Measurements from ENCODE around the gene SKOR2.
A peak's percentile ranks its signal among the peaks of the same experiment; 100 is the strongest.
"Not testable (repeated sequence)": the region's sequence is repeated elsewhere in the genome, so short reads cannot be mapped to it uniquely, and the experiment has no call there.

Gene SKOR2

GRCh38 chr18:47254341-47254939 is 3.0 kb upstream of the SKOR2 start:
- DNase-seq (ENCODE audit: low read depth), result no peak

DNA sequence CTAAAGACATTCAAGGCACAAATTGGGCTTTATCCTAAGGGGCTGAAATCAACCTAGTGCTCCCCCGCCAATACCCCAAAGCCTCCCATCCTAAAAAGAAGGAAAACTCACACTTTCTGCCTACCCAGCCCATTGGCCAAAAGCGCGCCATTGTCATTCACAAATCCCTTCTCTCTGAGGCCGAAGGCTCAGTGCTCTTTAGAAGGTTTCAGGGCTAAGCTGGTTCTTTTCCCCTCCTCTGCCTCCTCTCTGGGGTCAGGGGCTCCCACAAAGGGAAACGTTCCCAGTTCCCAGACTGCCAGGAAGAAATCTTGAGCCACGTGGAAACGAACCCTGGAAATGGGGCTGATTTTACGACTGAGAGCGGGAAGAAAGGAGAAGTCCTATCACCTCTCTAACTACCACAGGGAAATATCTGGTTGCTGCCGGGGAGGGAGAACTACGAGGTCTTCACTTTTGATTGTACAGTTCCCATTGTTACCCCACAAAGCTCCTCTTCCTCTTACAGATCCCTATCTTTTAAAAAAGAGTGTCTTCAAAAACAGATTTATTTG is 1.7 kb upstream of the SKOR2 start:
- DNase-seq (ENCODE audit: low read depth), result no peak

GRCh38 chr18:47250391-47251046 is 941 bp downstream of the SKOR2 start:
- no peak for DNase-seq (ENCODE audit: low read depth)

DNA sequence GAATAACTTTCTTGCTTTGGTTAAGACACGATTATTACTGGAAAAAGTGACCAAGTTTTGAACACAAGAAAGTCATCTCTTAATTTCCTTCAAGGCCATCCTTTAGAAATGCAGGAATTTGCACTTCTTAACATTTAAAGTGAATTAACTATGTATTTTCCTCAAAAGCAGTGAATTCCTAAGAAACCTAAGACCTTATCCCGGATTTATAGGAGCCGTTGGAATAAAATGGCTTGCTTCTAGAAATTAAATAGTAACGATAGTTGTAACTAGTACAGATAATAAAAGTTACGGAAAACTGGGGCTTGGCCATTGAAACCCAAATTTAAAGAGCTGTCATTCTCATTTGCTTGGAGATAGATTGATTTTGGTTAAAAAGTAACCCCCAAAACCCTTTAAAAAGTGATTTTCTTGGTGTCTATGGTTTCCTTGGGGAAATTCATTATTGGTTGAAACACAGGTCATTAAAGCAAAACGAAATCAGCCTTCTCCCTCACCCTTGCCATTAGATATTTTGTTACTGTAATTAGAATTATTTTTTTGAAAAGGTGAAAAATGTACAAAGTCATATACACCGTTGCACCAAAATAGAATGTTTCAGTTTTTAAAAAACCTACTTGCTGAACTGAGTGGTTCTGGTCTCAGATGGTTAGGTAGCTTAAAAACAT is 2.0 kb downstream of the SKOR2 start:
- DNase-seq (ENCODE audit: low read depth), result no peak

- no peak for DNase-seq (ENCODE audit: low read depth)
Measured at GRCh38 chr18:47248604-47249313, 2.7 kb downstream of the SKOR2 start.

DNA sequence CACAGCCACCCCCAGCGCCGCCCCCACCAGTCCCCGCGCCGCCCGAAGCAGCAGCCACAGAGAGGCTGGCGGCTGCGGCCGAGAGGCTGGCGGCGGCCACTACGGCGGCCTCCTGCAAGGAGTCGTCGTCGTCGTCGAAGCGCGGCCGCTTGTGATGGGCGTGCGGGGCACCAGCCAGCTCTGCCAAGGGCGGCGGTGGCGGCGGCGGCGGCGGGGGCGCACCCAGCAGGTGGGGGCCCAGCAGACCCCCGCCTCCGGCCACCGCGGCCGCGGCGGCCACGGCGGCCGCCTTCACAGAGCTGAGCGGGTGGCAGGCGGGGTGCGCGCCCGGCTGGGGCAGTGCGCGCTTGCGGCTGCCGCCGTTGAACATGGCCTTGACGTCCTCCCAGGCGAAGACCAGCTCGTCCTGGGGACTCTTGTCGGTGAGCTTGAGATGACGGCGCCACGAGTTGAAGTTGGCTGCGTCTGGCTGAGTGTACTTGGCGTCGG is 3.3 kb downstream of the SKOR2 start:
- no peak for DNase-seq (ENCODE audit: low read depth)

- DNase-seq (ENCODE audit: low read depth), result no peak
Measured at GRCh38 chr18:47247416-47248114, 3.9 kb downstream of the SKOR2 start.

DNA sequence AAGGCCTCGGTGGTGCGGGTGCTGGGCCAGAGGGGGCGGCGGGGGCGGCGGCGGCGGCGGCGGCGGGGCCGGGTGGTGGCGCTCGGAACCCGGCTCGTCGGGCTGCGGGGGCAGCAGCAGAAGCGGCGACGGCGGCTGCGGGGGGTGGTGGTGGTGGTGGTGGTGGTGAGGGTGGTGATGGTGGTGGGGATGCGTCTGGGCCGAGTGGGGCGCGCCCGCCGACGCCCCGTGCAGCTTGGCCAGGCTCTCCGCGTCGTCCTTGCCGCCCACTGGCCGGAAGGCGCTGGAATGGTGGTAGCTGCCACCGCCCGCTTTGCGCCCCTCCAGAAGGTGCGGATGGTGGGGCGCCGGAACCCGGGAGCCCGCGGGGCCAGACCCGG is 4.4 kb downstream of the SKOR2 start:
- no peak for DNase-seq (ENCODE audit: low read depth)

- DNase-seq (ENCODE audit: low read depth), result no peak
Measured at GRCh38 chr18:47246027-47246971, 5.2 kb downstream of the SKOR2 start.

- DNase-seq (ENCODE audit: low read depth), result no peak
Measured at GRCh38 chr18:47244086-47244485, 7.4 kb downstream of the SKOR2 start.

DNA sequence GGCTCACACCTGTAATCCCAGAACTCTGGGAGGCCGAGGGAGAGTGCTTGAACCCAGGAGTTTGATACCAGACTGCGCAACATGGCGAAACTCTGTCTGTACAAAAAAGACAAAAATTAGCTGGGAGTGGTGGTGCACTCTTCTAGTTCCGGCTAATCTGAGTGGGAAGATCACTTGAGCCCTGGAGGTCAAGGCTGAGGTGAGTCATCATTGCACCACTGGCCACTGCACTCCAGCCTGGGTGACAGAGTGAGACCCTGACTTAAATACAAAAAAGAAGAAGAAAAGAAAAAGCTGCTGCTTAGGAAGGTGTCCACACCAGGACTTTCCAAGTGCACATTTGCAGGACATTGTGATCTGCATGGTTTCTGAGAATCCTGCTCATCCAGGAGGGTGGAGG is 16.4 kb downstream of the SKOR2 start:
- no peak for DNase-seq (ENCODE audit: low read depth)

DNA sequence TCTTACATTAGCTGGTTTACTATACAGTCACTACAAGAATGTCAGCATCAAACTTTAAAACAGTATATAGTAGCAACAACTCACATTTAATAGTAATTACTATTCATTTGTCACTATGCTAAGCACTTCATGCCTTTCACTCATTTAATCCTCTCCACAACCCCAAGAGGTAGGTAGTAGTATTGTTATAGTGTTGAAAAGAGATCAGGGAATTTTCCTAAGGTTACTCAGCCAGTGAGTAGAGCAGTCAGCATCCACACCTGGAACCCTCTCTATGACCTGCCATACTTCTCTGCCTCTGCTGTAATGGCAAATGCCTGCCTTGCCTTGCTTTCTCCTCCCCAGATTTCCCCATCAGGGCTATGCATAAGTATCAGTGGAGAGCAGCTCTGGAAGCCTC is 24.8 kb downstream of the SKOR2 start:
- no peak for DNase-seq (ENCODE audit: low read depth)

GRCh38 chr18:47215554-47216138 is 35.8 kb downstream of the SKOR2 start:
- peak; percentile 8 for DNase-seq (ENCODE audit: low read depth)

DNA sequence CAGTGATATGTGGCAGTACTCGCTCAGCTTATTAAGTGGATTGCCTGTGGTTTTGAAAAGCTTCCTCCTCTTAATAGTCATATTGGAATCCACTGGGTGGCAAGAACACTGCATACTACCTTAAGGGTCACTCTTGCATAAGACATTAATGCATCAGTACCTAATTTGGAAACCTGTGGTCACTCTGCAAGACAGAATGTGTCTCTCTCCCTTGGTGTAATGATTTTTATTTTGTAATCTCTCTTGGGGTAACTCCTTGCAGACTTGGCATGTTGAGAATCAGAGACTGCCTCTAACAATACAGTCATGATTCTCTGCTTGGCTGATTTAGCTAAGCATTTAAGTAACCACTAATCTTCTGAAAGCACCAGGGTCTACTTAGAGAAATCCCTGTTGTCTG is 42.3 kb downstream of the SKOR2 start:
- no peak for DNase-seq (ENCODE audit: low read depth)

- no peak for DNase-seq (ENCODE audit: low read depth)
Measured at GRCh38 chr18:47206945-47207637, 44.4 kb downstream of the SKOR2 start.

- no peak for DNase-seq (ENCODE audit: low read depth)
Measured at GRCh38 chr18:47204908-47205522, 46.4 kb downstream of the SKOR2 start.

DNA sequence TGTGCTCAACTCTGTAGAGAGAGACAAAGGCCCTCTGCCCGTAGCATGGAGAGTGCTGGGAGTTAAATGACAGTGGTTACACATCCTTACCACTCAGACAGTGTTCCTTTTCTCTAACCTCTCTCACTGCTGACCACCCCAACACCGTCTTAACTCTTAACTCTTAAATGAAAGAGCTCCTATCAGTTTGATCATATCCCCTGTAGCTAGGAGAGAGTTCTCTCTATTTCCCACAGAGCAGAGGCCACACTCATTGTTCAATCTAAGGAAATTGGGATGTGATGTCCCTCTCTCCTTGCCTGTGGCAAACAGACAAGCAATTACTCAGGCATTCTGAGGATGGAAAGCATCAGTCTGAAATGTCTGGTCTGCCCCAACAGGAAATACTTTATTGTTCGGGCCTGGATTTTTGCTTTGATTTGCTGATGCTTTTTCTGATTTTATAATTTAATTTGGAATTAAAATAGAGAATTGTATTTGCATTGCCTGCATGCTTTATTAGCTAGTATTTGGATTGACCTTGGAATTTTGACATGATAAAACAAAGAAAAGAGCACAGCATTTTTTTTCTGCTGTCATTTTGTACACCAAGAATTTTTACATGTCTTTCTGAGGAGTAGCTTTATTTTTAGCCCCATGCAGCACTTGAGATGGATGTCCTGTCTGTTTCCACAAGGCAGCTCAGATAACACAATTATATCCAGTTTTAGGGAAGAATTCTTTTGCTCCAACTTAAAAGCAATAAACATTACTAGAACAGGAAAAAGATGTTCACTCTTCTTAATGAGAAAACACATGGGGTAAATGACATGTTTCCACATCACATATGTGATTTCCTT is 47.6 kb downstream of the SKOR2 start:
- no peak for DNase-seq (ENCODE audit: low read depth)

- not testable (repeated sequence) for DNase-seq (ENCODE audit: low read depth)
Measured at GRCh38 chr18:47195961-47196360, 55.5 kb downstream of the SKOR2 start.

All from CMK (cell line).